Tongue (tissue), 2 donors: ENCODE measurements around the gene PLD3. TPM values are rescaled to one million over a fixed set of nuclear protein-coding genes. Genes with fewer than 3 reads are reported as not detected.
"Not testable (repeated sequence)": the region's sequence is repeated elsewhere in the genome, so short reads cannot be mapped to it uniquely, and the experiment has no call there.

Source experiments
- DNase-seq: peaks from one replicate; pipeline ENCODE4 v3.0.0-alpha.2; 2015
- total RNA-seq: library from RNA; depleted of rRNA; stranded (reverse); fragments of >200 nt; gene quantifications from one replicate; pipeline ENCODE4 v1.2.3, GENCODE V29; 2014

Gene PLD3
- total RNA-seq, 1 donor from 2014 or later: 295 TPM

DNA sequence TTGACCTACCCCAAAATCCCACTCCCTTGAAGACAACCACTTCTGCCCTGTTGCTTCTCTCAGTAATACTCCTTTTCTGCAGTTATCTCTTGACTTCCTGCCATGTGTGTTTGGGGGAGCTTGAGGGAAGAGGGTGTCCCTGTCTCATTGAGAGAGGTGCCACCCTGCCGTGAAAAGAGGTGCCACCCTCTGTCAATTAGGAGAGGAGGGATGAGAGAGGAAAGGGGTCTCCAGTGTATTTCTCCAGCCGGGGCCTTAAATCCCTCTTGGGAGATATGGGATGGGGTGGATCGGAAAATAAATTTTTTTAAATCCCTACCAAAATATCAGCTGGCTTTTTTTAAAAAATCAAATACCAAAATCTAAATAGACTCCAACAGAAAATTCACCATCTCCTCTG lies 16.5 kb downstream of the PLD3 start:
- no peak for DNase-seq

DNA sequence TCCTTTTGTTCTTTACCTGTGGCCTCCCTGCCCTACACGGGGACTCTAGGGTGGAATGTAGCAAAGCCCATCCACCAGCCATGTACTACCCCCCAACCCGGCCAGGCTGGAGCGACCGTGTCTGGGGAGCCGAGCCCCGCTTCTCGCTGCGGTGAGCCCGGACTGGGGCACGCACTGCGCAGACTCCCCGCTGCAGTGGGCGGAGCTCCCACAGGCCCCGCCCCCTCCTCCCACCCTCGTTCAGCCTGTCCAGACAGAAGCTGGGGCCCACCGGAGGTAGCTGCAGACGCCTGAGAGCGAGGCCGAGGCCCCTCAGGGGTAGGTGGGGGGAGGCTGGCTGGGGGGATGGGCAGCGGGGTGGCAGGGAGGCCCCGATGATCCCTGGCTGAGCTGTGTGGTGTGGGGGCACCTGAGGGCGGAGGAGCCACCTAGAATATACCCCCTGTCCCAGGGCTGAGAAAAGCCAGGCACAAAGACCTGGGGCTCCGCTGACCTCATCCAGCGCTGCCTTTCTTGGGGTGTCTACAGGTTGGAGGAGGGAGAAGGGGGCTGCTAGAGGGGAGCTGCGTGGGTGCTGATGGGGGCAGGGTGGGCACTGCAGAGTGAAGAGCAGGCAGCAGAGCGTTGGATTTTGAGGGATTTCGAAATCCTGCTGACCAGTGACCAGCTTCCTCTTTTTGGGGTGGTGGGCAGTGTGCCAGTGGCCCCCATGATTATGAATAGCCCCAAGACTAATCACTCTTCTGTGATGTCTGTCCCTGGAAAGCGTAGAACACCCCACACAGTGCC lies 17.3 kb downstream of the PLD3 start:
- peak; percentile 94 for DNase-seq

DNA sequence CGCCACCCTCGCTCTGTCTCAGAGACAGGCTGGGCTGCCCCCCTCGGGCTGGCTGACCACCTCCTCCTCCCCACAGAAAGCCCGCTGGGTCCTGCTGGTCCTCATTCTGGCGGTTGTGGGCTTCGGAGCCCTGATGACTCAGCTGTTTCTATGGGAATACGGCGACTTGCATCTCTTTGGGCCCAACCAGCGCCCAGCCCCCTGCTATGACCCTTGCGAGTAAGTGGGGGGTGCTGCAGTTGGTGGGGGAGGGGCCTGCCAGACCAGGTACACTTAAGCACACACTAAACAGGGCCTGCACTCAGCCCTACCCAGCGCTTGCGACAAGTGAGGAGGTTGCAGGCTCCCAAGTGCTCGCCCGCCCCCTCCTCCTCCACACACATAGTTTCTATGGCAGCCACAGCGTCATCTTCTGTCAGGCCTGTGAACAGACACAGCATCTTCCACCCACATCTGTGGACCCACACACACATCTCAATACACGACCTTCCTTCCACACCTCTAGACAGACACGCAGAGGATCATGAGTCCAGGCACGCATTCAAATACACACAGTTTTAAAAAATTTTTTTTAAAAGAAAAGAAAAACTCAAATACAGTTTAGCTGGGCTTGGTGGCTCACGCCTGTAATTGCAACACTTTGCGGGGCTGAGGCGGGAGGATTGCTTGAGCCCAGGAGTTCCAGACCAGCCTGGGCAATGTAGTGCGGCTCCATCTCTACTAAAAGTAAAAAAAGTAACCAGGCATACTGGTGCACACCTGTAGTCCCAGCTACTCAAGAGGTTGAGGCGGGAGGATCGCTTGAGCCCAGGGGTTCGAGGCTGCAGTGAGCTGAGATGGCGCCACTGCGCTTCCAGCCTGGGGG lies 18.4 kb downstream of the PLD3 start:
- DNase-seq: peak; percentile 73

DNA sequence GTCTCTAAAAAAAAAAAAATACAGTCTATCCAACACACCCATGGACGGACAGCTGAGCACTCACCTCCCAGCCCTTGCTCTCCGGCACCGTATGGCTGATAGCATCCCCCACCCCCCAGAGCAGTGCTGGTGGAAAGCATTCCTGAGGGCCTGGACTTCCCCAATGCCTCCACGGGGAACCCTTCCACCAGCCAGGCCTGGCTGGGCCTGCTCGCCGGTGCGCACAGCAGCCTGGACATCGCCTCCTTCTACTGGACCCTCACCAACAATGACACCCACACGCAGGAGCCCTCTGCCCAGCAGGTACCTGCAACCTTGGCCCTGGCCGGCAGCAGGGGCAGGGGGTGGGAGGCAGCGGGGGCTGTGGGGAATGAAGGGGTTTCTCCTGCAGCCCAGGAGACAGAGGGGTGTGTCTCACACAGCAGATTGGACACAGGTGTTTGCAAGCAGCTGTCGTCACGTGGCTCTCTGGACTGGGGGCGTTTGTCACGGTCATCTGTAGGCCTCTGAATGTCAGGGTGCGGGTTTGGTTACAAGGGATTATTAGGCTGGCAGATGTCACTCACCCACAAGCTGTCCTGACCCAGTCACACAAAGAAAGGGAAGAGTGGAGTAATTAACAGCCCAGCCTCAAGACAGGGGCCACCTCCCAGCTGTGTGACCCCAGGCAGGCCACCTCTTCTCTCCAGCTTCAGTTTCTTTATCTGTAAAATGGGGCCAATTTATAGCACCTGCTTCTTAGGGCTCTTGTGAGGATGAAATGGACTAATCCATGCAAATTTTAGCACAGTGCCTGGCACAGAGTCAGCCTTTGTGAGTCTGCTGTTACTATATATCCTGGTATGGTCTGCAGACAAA lies 19.3 kb downstream of the PLD3 start:
- DNase-seq: peak; percentile 73

DNA sequence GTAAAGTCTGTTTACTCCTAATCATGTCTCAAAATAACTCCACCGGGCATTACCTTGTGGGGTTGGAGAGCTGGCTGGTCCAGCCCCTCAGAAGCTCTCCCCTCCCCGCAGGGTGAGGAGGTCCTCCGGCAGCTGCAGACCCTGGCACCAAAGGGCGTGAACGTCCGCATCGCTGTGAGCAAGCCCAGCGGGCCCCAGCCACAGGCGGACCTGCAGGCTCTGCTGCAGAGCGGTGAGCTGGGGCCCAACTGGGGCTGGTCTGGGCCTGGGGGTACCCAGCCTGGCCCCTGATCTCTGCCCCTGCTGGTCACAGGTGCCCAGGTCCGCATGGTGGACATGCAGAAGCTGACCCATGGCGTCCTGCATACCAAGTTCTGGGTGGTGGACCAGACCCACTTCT lies 21.3 kb downstream of the PLD3 start:
- DNase-seq: no peak

DNA sequence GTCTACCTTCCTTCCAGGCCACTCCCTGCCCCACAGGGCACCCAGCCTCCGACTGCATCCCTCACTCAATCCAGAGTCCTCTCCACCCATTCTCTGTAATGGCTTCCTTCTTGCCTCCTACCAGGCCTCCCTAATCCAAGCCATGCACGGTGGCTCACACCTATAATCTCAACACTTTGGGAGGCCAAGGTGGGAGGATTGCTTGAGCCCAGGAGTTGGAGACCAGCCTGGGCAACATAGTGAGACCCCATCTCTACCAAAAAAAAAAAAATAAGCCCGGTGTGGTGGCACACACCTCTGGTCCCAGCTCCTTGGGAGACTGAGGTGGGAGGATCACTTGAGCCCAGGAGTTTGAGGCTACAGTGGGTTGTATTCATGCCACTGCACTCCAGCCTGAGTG lies 21.8 kb downstream of the PLD3 start:
- DNase-seq: not testable (repeated sequence)

DNA sequence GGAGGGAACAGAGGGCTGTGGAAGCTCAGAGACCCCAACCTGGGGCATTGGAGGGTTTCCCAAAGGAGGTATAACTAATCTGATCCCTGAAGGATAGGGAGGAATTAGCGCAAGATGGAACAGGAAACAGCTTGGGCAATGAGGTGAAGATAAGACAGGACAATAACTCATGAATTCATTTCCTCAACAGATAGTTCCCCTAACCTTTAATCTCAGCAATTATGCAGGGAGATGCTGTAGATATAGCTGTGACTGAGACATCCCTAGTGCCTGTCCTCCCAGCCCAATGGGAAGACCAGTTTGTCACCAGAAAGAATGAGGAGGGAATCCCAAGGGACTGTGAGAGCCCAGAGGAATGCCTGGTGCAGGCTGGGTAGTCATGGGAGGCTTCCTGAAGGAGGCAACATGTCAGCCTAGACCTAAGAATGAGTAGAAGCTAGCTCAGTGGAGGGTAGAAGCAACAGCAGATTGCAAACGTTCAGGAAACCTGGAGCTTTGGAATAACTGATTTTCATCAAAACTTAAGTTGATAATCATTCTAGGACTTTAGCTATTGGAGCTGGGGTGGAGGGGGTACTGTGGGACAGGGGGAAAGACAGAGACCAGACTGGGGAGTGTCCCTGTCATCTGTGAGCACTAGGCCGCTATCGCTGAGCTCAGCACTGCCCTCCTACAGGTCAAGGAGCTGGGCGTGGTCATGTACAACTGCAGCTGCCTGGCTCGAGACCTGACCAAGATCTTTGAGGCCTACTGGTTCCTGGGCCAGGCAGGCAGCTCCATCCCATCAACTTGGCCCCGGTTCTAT lies 22.7 kb downstream of the PLD3 start:
- DNase-seq: no peak

DNA sequence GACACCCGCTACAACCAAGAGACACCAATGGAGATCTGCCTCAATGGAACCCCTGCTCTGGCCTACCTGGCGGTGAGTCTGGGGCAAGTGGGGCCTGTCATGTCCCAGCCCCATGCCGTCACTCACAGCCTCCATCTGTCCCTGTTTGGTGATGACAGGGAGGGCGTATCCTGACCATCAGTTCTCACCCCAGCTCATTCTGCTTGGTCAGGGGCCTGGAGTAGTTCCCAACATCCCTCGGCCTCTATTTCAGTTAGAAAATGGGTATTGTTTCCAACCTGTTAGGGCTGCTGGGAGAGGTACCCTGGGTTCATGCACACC lies 23.3 kb downstream of the PLD3 start:
- DNase-seq: no peak

DNA sequence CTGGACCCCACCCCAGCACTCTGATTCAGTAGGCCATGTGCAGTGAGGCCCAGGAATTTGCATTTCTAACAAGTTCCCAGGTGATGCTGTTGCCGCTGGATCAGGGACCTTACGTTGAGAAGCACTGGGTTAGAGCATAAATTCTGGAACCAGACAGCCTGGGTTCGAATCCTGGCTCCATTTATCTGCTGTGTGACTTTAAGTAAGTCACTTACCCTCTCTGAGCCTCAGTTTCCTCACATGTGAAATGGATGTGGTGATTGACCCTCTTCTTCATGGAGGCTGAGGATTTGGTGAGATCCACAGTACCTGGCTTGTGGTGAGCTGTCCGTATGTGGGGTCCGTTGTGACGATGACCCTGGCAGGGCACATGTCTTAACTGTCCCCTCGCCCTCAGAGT lies 25.6 kb downstream of the PLD3 start:
- DNase-seq: no peak

DNA sequence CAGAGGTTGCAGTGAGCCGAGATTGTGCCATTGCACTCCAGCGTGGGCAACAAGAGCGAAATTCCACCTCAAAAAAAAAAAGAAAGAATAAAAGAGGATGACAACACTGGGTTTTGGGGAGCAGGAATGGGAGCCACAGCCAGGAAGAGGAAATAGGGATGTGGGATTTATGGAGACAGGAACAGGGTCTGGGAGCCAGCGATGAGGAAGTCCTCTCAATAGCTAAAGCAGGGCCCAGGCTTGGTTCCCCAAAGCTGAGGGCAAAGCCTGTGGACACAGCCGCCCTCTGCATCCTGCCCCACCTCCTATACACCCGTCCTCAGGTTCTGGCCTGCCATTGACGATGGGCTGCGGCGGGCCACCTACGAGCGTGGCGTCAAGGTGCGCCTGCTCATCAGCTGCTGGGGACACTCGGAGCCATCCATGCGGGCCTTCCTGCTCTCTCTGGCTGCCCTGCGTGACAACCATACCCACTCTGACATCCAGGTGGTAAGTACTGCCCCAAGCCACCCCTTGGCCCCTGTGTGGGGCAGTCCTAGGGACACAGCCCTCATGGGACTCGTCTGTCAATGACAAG lies 27.9 kb downstream of the PLD3 start:
- DNase-seq: no peak

DNA sequence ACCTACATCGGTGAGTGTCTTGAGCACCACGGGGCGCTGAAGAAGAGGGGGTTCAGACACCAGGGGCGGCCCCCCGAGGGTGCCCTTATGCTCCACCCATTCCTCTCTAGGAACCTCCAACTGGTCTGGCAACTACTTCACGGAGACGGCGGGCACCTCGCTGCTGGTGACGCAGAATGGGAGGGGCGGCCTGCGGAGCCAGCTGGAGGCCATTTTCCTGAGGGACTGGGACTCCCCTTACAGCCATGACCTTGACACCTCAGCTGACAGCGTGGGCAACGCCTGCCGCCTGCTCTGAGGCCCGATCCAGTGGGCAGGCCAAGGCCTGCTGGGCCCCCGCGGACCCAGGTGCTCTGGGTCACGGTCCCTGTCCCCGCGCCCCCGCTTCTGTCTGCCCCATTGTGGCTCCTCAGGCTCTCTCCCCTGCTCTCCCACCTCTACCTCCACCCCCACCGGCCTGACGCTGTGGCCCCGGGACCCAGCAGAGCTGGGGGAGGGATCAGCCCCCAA lies 29.4 kb downstream of the PLD3 start:
- no peak for DNase-seq

DNA sequence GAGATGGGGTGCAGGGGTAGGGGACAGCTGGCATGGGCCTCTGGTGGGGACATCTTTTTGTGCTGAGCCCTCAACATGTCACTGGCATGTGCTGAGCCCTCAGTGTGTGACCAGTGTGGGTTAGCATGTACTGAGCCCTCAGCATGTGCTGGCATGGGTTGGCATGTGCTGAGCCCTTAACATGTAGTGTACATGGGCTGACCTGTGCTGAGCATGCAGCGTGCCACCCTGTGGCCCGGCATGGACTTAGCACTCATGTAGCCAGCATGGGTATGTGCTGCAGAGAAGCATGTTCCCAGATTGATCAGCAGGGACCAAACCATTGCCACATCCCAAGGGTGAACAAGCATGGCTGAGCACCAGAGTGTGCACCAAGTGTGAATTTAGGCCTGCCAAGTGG lies 30.0 kb downstream of the PLD3 start:
- DNase-seq: no peak

DNA sequence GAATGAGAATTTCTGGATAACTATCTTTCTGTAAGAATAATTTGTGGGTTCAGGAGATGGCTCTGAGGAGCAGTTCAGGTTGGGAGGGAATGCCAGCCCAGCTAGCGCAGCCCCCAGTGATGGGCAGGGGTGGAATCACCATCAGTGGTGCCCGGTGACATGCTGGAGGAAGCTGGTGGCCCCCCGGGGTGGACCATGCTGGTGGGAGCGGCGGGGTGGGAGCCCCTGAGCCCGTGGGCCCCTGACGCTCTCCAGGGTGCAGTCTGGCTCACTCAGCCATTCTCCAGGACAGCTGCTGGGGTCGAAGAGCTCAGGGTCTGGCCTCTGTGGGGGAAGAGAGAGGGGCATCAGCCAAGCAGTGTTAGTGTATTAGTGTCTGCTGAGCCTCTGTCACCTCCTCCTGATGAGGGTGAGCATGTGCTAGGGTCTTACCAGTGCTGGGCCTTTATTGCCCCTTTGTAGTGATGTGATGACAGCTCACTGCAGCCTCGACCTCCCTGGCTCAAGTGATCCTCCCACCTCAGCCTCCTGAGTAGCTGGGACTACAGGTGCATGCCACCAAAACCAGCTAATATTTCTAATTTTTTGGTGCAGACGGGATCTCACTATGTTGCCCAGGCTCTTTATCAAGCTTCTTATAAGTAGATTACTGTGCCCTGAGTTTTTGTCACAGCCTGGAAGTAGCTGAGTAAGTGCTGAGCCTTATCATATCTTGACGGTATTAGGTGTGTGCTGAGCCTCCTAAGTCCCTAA lies 31.1 kb downstream of the PLD3 start:
- no peak for DNase-seq

DNA sequence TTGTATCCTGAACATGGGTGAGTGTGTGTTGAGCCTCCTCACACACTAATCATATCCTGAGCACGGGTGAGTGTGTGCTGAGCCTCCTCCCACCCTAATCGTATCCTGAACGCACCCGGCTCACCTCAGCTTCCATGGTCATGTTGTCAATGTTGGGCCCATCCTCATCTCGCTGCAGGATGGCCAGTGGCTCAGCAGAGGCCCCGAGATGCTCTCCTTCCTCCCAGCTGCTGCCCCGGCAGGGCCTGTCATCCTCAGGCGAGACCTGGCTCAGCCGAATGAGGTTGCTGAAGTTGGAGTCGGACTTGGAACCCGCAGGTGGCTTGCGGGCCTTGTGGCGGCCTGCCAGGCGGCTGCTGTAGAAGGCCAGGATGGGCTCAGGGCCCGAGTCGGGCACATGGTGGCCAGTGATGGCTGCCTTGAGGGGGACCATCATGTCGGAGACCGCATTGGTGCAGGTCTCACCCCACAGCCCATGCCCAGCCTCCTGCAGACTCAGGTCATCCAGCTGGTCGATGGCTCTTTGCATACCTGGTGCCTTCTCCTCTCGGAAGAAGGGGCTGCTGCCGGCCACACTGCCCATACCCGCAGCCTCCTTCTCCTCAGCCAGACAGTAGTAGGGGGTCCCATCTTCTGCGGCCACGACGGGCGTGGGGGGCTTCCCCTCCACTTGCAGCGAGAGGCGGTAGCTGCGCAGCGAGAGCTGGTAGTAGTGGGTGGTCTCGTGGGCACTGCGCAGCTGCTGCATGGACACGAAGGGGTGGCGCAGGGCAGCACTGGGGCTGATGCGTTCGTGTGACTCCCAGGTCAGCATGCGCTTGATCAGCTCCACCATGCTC lies 31.9 kb downstream of the PLD3 start:
- no peak for DNase-seq

DNA sequence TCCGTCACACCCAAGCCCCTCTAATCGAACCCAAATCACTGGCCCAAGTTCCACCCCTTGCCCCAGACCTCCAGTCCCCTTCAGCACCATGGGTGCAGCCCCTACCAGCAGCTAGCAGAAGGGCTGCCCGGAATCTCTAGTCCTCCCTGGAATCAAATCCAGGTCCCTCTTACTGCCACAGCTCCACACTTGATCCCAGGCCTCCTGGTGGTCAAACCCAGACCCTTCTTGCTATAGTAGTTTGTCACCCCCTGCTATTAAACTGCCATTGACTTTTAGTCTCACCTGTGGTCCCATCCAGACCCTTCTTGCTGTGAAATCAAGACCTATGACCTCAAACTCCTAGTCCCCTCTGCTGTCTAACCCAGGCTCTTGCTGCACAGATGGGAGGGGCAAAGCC lies 32.8 kb downstream of the PLD3 start:
- no peak for DNase-seq

DNA sequence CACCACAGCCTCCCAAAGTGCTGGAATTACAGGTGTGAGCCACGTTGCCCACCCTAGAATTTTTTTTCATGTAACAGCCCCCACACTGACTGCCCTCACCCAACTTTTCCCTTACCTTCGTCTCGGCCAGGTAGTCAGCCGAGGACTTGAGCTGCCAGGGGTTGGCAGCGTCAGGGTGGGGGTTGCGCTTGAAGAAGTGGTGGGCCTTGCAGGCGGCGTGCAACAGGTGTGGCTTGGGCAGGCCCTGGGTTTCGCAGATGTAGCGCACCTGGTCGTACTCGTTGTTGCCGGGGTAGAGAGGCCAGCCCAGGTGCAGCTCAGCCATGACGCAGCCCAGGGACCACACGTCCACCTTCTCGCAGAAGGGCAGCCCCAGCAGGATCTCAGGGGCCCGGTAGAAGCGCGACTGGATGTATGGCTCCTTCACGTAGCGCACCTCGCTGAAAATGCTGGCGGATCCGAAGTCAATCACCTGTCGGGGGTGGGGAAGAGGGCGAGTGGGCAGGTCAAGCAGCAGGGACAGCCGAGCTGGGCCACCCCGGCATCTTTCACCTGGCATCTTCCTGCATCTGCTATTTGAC lies 35.3 kb downstream of the PLD3 start:
- no peak for DNase-seq

DNA sequence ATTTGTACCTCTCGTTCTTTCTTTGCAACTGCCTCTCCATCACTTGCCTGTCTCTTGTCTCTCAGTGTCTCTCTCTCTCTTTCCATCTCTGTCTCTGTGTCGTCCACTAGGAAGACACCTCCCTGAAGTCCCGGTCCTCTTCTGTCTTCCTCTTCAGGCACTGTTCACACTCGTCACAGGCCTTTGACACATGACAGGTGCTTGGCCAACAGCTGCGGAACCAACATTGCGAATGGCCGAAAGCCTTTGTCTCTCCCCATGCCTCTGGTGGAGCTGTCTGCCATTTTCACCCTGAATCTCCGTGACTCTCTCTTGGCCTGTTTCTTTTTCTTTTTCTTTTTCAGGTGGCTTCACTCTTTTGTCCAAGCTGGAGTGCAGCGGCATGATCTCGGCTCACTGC lies 38.7 kb downstream of the PLD3 start:
- DNase-seq: peak; percentile 59

DNA sequence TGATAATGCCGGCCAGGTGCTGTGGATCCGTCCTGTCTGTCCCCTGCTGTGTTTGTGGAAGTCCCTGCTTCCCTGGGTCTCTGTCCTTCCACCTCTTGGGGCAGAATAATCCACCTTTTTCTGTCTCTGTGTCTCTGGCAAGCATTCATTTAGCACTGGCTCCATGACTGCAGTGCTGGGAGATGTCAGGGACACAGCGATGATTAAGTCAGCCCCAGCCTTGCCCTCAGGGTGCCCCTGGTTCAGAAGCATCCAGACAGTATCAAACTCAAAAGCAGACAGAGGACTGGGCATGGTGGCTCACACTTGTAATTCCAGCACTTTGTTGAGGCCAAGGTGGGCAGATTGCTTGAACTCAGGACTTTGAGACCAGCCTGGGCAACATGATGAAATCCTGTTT lies 40.0 kb downstream of the PLD3 start:
- no peak for DNase-seq

DNA sequence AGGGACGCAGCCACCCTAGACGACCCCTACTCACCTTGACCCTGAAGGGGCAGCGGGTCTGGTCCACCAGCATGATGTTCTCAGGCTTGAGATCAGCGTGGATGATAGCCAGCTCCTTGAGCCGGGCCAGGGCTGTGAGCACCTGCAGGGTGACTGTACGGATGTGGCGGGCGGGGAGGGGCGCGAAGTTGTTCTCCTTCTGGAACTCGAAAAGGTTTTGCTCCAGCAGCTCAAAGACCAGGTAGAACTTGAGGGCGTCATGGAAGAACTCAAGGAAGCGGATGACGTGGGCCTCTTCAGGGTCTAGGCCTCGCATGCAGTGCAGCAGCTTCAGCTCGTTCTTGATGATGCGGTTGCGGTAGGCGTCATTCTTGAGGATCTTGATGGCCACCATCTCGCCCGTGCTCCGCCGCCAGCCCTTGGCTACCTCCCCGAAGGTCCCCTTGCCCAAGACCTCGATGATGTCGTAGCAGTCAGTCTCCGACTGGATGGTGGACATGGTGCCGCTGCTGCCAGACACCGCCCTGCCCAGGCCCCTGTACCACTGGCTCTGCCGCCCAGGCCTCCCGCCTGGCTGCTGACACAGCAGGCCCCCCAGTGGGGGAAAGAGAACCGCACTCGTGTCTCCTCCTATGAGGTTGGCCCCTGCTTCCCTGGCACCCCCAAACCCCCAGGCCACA lies 41.0 kb downstream of the PLD3 start:
- no peak for DNase-seq
